GM21526 (cell line): ENCODE results near the gene SLC12A9.
"Not testable (repeated sequence)": the region's sequence is repeated elsewhere in the genome, so short reads cannot be mapped to it uniquely, and the experiment has no call there.

Source experiments
- ATAC-seq: cut with Tn5 transposase; IDR thresholded peaks from one replicate; pipeline ENCODE4 v1.9.1; 2021; ENCODE audit warnings: moderate library complexity; ENCODE audit not compliant: unreplicated experiment, low FRiP score

SLC12A9 gene

DNA sequence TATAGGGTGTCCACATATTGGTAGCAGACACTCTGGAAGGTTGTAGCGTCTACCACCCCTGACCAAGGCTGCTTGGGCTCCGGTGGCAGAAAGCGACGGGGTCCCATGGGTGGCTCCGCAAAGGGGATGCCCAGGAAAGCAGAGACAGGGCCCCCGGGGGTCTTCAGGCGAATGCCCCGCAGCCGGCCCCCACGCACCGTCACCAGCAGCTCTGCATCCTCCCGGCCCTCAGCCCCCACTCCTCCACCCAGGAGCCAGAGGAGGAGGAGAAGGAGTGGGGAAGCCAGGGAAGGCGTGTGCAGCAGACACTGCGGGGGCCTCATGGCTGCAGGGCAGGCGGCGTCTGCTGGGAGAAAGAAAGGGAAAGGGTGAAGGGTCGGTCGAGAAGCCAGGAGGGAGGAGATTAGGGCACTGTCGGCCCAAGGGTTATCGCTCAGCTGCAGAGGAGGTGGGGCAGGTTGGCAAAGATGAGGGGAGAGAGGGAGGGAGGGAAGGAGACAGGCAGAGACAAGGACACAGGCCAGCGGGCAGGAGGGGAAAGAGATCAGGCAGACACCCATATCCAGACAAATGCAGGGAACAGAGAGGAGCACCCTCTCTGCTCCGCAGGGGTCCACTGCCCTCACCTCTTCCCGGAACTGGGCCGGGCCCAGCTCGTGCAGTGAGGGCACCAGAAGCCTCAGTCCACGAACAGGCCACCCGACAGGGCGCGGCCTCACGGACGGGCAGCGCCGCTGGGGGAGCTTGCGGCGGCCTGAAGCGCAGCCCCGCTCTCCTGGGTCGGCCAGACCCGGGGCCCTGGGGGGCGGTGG, 41.6 kb downstream of the SLC12A9 start:
- no peak for ATAC-seq

DNA sequence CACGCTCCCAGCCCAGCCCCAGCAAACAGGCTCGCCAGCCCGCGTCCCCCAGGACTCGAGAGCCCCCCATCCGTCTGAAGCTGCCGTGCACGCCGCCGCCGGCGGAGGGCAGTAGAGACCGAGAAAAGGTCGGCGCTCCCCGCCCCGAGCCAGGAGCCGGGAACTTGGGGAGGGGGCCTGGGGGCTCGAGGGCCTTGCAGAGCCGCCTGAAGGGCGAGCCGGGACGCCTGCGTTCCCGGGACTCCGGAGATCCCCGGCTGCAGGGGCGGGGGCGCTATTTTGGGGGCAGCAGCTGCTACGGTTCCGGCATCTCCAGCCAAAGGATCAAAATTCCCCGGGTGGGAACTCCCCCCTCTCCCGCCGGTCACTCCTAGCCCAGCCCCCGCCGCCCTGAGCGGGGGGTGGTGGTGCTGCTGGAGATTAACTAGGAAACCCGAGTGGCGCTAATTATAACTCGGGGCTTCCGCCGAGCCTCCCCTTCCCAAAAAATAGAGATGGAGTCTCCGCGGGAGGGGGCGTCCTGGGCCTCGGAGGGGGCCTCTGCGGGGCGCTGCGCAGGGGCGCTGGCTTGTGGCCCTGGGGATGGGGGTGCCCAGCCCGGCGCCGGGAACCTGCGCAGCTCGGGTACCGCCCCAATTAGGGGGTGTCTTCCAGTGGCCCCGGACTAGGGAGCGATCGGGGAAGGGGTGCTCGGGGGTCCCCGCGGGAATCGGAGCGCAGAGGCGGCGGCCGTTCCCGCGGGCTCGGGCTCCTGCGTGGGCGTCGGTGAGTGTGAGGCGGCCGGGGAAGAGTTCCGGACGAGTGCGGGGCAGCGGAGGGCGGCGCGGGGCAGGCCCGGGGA, 42.6 kb downstream of the SLC12A9 start:
- no peak for ATAC-seq

DNA sequence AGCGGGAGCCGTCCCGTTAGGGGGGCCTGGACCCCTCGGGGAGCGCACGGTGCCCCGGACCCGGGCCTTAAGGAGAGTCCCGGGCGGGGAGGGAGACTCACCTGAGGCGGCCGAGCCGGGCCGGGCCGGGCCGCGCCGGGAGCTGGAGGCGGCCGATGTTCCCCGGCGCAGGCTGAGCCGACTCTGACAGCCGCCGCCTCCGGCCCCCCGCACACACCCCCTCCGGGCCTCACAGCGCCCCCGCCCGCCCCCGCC, 43.1 kb downstream of the SLC12A9 start, which contains the start of gene ACHE:
ACHE (minus strand) TSS at position 188 of the 255 bp plus-strand sequence. CDS start 1,656 bp downstream, outside the sequence.
- ATAC-seq = no peak

DNA sequence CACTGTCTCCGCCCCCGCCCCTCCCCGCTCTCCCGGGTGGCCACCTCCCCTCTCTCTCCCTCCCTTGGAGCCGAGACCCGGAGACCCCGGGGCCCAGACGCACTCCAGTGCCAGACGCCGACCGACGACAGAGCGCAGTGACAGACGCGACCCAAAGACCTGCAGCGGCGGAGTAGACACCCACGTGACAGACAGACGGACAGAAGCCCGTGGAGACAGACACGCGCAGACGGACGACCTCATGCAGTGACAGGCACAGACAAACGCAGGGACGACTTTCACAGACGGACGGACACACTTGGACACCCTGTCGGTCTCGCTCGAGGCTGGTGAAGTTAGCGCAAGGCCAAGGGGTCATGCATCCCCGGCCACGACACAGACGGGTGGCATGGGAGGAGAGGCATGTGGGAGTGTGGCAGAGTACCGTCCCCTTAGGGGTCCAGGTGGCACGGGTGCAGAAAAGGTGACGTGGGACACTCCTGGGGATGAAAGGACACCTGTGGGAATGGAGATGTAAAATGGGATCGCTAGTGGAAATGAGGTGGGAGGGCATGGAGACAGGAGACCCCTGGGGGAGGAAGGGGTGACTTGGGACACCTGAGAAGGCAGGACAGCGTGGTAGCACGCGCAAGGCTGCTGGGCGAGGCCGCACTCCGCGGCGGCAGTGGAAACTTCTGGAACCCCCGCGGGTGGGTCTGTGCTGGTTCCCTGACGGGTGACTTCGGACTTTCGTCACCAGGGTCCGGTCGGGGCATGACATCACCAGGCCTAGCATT, 43.6 kb downstream of the SLC12A9 start:
- no peak for ATAC-seq

DNA sequence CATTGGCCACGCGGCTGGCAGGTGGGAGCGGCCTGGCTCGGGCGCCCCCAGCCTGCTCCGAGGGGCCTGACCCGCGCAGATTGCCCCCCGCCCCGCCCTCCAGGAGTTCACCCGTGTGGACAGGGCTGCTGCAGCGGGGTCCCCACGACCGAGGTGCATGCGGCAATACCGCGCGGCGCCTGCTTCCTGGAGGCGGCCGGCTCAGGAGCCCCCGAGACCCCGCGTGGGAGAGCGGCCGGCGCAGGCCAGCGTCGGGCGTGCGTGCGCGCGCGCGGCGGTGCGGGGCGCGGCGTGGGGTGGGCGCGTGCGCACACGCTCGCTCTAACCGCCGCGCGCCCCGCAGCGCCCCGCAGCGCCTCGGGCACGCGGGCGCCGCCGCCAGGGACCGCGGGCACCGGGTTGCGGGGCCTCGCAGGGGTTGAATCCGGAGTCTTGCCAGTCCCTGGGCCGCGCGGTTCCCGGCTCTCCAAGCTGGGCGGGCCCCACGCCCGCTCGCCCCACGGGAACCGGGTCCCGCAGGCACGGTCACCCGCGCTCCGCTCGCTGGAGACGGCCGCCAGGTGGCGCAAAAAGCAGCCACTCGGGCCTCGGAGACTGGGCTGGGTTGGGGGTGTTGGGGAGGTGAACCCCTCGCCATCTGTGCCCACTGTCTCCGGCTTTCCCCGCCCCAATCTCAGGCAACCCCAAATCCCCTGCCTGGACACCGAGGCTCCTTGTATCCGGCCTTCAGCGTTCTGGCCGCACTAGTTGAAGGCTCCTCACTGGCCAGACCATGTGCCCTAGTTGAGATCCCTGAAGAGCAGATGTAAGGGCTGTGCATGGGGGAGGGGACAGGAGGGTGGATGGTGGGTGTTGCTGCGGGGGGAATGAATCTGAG, 44.5 kb downstream of the SLC12A9 start:
- no peak for ATAC-seq

- ATAC-seq = no peak
Observed at GRCh38 chr7:100897772-100898454, 45.4 kb downstream of the SLC12A9 start.

GRCh38 chr7:100899432-100899831, 46.9 kb downstream of the SLC12A9 start:
- ATAC-seq = no peak

GRCh38 chr7:100900978-100901377, 48.5 kb downstream of the SLC12A9 start:
- ATAC-seq = no peak

- ATAC-seq = no peak
Observed at GRCh38 chr7:100901921-100902332, 49.4 kb downstream of the SLC12A9 start.

DNA sequence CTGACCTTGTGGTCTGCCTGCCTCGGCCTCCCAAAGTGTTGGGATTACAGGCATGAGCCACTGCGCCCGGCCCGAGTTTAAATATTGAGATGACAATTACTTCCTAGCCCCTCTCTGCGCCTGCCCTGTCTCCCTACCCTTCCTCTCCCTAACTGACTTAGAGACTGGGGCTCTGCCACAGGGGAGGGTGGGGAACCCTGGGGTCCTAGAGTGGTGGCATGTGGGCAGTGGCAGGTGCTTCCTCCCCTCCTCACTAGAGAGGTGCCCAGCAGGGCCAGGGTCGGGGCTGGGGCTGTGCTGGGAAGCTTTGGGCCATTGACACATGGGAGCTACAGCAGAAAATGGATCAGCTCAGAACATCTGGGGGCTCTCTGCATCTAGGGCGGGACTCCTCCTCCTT, 50.1 kb downstream of the SLC12A9 start:
- ATAC-seq = no peak

- ATAC-seq = no peak
Observed at GRCh38 chr7:100908512-100908911, 56.0 kb downstream of the SLC12A9 start.

- ATAC-seq = not testable (repeated sequence)
Observed at GRCh38 chr7:100910443-100910842, 57.9 kb downstream of the SLC12A9 start.

DNA sequence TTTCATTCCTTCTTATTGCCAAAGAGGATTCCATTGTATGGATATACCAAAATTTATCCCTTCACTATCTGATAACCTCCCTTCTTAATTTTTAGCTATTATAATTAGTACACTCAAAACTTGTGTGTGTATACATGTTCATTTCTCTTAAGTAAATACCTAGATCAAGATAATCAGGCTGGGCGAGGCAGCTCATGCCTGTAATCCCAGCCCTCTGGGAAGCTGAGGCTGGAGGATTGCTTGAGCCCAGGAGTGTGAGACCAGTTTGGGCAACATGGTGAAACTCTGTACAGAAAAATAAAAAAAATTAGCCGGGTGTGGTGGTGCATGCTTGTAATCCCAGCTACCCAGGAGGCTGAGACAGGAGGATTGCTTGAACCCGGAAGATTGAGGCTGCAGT, 59.0 kb downstream of the SLC12A9 start:
- ATAC-seq = no peak

- no peak for ATAC-seq
Observed at GRCh38 chr7:100914208-100914878, 61.8 kb downstream of the SLC12A9 start.

GRCh38 chr7:100914879-100915447, 62.5 kb downstream of the SLC12A9 start:
- no peak for ATAC-seq
